ENCODE measurements around the gene HEXB.

HEXB gene

GRCh38 chr5:74636552-74636951 lies 48.5 kb upstream of the HEXB start:
- ATAC-seq = no peak
- TF ChIP-seq, protein P1, sequence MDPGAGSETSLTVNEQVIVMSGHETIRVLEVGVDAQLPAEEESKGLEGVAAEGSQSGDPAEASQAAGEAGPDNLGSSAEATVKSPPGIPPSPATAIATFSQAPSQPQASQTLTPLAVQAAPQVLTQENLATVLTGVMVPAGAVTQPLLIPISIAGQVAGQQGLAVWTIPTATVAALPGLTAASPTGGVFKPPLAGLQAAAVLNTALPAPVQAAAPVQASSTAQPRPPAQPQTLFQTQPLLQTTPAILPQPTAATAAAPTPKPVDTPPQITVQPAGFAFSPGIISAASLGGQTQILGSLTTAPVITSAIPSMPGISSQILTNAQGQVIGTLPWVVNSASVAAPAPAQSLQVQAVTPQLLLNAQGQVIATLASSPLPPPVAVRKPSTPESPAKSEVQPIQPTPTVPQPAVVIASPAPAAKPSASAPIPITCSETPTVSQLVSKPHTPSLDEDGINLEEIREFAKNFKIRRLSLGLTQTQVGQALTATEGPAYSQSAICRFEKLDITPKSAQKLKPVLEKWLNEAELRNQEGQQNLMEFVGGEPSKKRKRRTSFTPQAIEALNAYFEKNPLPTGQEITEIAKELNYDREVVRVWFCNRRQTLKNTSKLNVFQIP (CRISPR knock-in tag; IDR thresholded peaks at IDR 0.05; ENCODE audit: borderline replicate concordance, low read depth) = no peak
- TF ChIP-seq RARB (CRISPR knock-in tag; IDR thresholded peaks at IDR 0.05) (no peak), CSRNP3 (CRISPR knock-in tag; IDR thresholded peaks at IDR 0.05) (no peak), TCF4 (CRISPR knock-in tag; IDR thresholded peaks at IDR 0.05; ENCODE audit: borderline replicate concordance) (no peak), SNAI2 (CRISPR knock-in tag; IDR thresholded peaks at IDR 0.05) (no peak), ESRRG (CRISPR knock-in tag; IDR thresholded peaks at IDR 0.05) (no peak), GLIS3 (CRISPR knock-in tag; IDR thresholded peaks at IDR 0.05) (no peak), ZFP3 (CRISPR knock-in tag; IDR thresholded peaks at IDR 0.05) (no peak), TSHZ2 (CRISPR knock-in tag; IDR thresholded peaks at IDR 0.05) (no peak), PATZ1 (CRISPR knock-in tag; IDR thresholded peaks at IDR 0.05; ENCODE audit: borderline replicate concordance) (no peak), ZNF565 (CRISPR knock-in tag; conservative IDR thresholded peaks at IDR 0.05; ENCODE audit: low read depth) (no peak), TOX (CRISPR knock-in tag; IDR thresholded peaks at IDR 0.05; ENCODE audit: borderline replicate concordance) (no peak), CSDC2 (CRISPR knock-in tag; IDR thresholded peaks at IDR 0.05) (no peak), ZNF70 (CRISPR knock-in tag; IDR thresholded peaks at IDR 0.05) (no peak), ZNF8 (CRISPR knock-in tag; IDR thresholded peaks at IDR 0.05) (no peak), ISL1 (CRISPR knock-in tag; IDR thresholded peaks at IDR 0.05) (no peak)
- TF ChIP-seq, protein P2, sequence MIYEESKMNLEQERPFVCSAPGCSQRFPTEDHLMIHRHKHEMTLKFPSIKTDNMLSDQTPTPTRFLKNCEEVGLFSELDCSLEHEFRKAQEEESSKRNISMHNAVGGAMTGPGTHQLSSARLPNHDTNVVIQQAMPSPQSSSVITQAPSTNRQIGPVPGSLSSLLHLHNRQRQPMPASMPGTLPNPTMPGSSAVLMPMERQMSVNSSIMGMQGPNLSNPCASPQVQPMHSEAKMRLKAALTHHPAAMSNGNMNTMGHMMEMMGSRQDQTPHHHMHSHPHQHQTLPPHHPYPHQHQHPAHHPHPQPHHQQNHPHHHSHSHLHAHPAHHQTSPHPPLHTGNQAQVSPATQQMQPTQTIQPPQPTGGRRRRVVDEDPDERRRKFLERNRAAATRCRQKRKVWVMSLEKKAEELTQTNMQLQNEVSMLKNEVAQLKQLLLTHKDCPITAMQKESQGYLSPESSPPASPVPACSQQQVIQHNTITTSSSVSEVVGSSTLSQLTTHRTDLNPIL (CRISPR knock-in tag; IDR thresholded peaks at IDR 0.05; ENCODE audit: low read depth) = no peak

GRCh38 chr5:74638544-74638969 lies 46.5 kb upstream of the HEXB start:
- no peak for TF ChIP-seq PPARA (CRISPR knock-in tag; IDR thresholded peaks at IDR 0.05; ENCODE audit: borderline replicate concordance)
- no peak for TF ChIP-seq ESRRG (CRISPR knock-in tag; IDR thresholded peaks at IDR 0.05)
- TF ChIP-seq PATZ1 (CRISPR knock-in tag; IDR thresholded peaks at IDR 0.05; ENCODE audit: borderline replicate concordance) = no peak
- TF ChIP-seq ZNF565 (CRISPR knock-in tag; conservative IDR thresholded peaks at IDR 0.05; ENCODE audit: low read depth) = no peak
- no peak for TF ChIP-seq TSHZ2 (CRISPR knock-in tag; IDR thresholded peaks at IDR 0.05)
- TF ChIP-seq ZFP3 (CRISPR knock-in tag; IDR thresholded peaks at IDR 0.05) = no peak
- TF ChIP-seq CSDC2 (CRISPR knock-in tag; IDR thresholded peaks at IDR 0.05) = no peak

More at GRCh38 chr5:74638544-74638969, 46.5 kb upstream of the HEXB start:
- ATAC-seq = no peak
